H9 (cell line): ENCODE data around the gene RNF213. TPM values are rescaled to one million over a fixed set of nuclear protein-coding genes. Genes with fewer than 3 reads are reported as not detected.

Experiments
- DNase-seq: peaks from one replicate; pipeline ENCODE4 v3.0.0-alpha.2; 2017
- H2AFZ ChIP-seq: one replicate; pipeline ENCODE4 v1.6.1; 2013; ENCODE audit warnings: mild to moderate bottlenecking, low read length, control low read depth, moderate library complexity
- H2AK5ac ChIP-seq: 2 replicates; pipeline ENCODE4 v1.6.1; 2013; ENCODE audit warnings: low read length, control low read depth, mixed read lengths; ENCODE audit not compliant: insufficient read length
- H2BK120ac ChIP-seq: one replicate; pipeline ENCODE4 v1.6.1; 2013; ENCODE audit warnings: low read depth, mild to moderate bottlenecking, low read length, control low read depth, inconsistent platforms; ENCODE audit not compliant: poor library complexity, severe bottlenecking
- H2BK12ac ChIP-seq: 2 replicates; pipeline ENCODE4 v1.6.1; 2013; ENCODE audit warnings: low read length, control low read depth, mixed read lengths, low read depth; ENCODE audit not compliant: insufficient read length
- H2BK15ac ChIP-seq: 2 replicates; pipeline ENCODE4 v1.6.1; 2013; ENCODE audit warnings: low read depth, low read length, control low read depth
- H2BK20ac ChIP-seq: one replicate; pipeline ENCODE4 v1.6.1; 2013; ENCODE audit warnings: low read depth, mild to moderate bottlenecking, low read length, control low read depth, inconsistent platforms; ENCODE audit not compliant: poor library complexity, severe bottlenecking
- H2BK5ac ChIP-seq: 2 replicates; pipeline ENCODE4 v1.6.1; 2013; ENCODE audit warnings: low read length, control low read depth, mixed read lengths; ENCODE audit not compliant: insufficient read length
- H3K14ac ChIP-seq: 2 replicates; pipeline ENCODE4 v1.6.1; 2013; ENCODE audit warnings: low read length, control low read depth; ENCODE audit not compliant: insufficient read depth
- H3K18ac ChIP-seq: 2 replicates; pipeline ENCODE4 v1.6.1; 2013; ENCODE audit warnings: low read depth, mild to moderate bottlenecking, mixed read lengths, low read length, control low read depth; ENCODE audit not compliant: insufficient read length
- H3K23ac ChIP-seq: 2 replicates; pipeline ENCODE4 v1.6.1; 2013; ENCODE audit warnings: low read length, control low read depth, mixed read lengths, low read depth; ENCODE audit not compliant: insufficient read length
- H3K23me2 ChIP-seq: 2 replicates; pipeline ENCODE4 v1.6.1; 2013; ENCODE audit warnings: low read depth, mild to moderate bottlenecking, mixed read lengths, low read length, control low read depth; ENCODE audit not compliant: insufficient read length, poor library complexity, severe bottlenecking
- H3K27ac ChIP-seq: 2 replicates; pipeline ENCODE4 v1.5.1; 2013; ENCODE audit warnings: low read length, control low read depth, mixed read lengths, low read depth; ENCODE audit not compliant: insufficient read length
- H3K27me3 ChIP-seq: 2 replicates; pipeline ENCODE4 v1.6.1; 2013; ENCODE audit warnings: low read length, control low read depth, inconsistent platforms; ENCODE audit not compliant: insufficient read depth
- H3K4ac ChIP-seq: 2 replicates; pipeline ENCODE4 v1.6.1; 2013; ENCODE audit warnings: low read depth, mild to moderate bottlenecking, control low read depth, inconsistent platforms, low read length, moderate library complexity
- H3K4me1 ChIP-seq: 2 replicates; pipeline ENCODE4 v1.6.1; 2013; ENCODE audit warnings: low read length, control low read depth, inconsistent platforms; ENCODE audit not compliant: insufficient read depth
- H3K4me2 ChIP-seq: 2 replicates; pipeline ENCODE4 v1.6.1; 2013; ENCODE audit warnings: low read length, control low read depth, mixed read lengths; ENCODE audit not compliant: insufficient read length, insufficient read depth
- H3K56ac ChIP-seq: 2 replicates; pipeline ENCODE4 v1.6.1; 2013; ENCODE audit warnings: low read depth, mild to moderate bottlenecking, mixed read lengths, low read length, control low read depth; ENCODE audit not compliant: insufficient read length
- H3K79me1 ChIP-seq: 2 replicates; pipeline ENCODE4 v1.6.1; 2013; ENCODE audit warnings: low read depth, mild to moderate bottlenecking, moderate library complexity, low read length, control low read depth, inconsistent platforms; ENCODE audit not compliant: insufficient read depth, poor library complexity, severe bottlenecking
- H3K79me2 ChIP-seq: 2 replicates; pipeline ENCODE4 v1.6.1; 2013; ENCODE audit warnings: low read length, control low read depth, inconsistent platforms; ENCODE audit not compliant: insufficient read depth
- H3K9ac ChIP-seq: 2 replicates; pipeline ENCODE4 v1.6.1; 2013; ENCODE audit warnings: low read length, control low read depth, mixed read lengths; ENCODE audit not compliant: insufficient read length; ENCODE audit errors: extremely low read depth
- H3K9me3 ChIP-seq: one replicate; pipeline ENCODE4 v1.6.1; 2013; ENCODE audit warnings: low read depth, low read length, inconsistent platforms; ENCODE audit not compliant: control insufficient read depth
- H3T11ph ChIP-seq: one replicate; pipeline ENCODE4 v1.6.1; 2013; ENCODE audit warnings: mild to moderate bottlenecking, low read length, control low read depth, inconsistent platforms
- H4K20me1 ChIP-seq: one replicate; pipeline ENCODE4 v1.6.1; 2013; ENCODE audit not compliant: control insufficient read depth, insufficient read length, insufficient read depth
- H4K5ac ChIP-seq: 2 replicates; pipeline ENCODE4 v1.6.1; 2013; ENCODE audit warnings: low read depth, mild to moderate bottlenecking, mixed read lengths, low read length, control low read depth; ENCODE audit not compliant: insufficient read length
- H4K8ac ChIP-seq: replicated peaks from 2 replicates; pipeline ENCODE4 v1.6.1; 2013; ENCODE audit warnings: low read length, control low read depth, mixed read lengths, low read depth; ENCODE audit not compliant: insufficient read length
- H4K91ac ChIP-seq: 2 replicates; pipeline ENCODE4 v1.6.1; 2013; ENCODE audit warnings: low read depth, mild to moderate bottlenecking, moderate library complexity, mixed read lengths, low read length, control low read depth; ENCODE audit not compliant: insufficient read length
- H3K27ac Mint-ChIP-seq, 3 experiments: 2 replicates in 2 of 3; 3 replicates in 1 of 3; pipeline ENCODE4 v1.8.0; 2020 to 2021; ENCODE audit warnings: mixed read lengths in 3 of 3, mild to moderate bottlenecking in 1 of 3, moderate library complexity in 1 of 3
- H3K27me3 Mint-ChIP-seq: 2 replicates; pipeline ENCODE4 v1.8.0; 2021; ENCODE audit warnings: low read depth, mild to moderate bottlenecking, moderate library complexity, mixed read lengths
- H3K36me3 Mint-ChIP-seq, 3 experiments: 2 replicates in 2 of 3; 3 replicates in 1 of 3; pipeline ENCODE4 v1.8.0; 2020 to 2021; ENCODE audit warnings: low read depth in 3 of 3, mixed read lengths in 3 of 3; ENCODE audit not compliant: insufficient read depth in 1 of 3
- H3K4me1 Mint-ChIP-seq, 2 experiments: 2 replicates each; pipeline ENCODE4 v1.8.0; 2020; ENCODE audit warnings: mixed read lengths in 2 of 2
- H3K4me3 Mint-ChIP-seq, 2 experiments: 2 replicates in 1 of 2; 3 replicates in 1 of 2; pipeline ENCODE4 v1.8.0; 2020 to 2021; ENCODE audit warnings: mild to moderate bottlenecking in 2 of 2, mixed read lengths in 2 of 2, moderate library complexity in 1 of 2
- H3K9me3 Mint-ChIP-seq, 2 experiments: 2 replicates in 1 of 2; 3 replicates in 1 of 2; pipeline ENCODE4 v1.8.0; 2020; ENCODE audit warnings: mild to moderate bottlenecking in 2 of 2, mixed read lengths in 2 of 2, moderate library complexity in 1 of 2
- CTCF ChIP-seq: fragments of 200-600 bp; sonication (generic); conservative IDR thresholded peaks from 3 replicates; pipeline ENCODE4 v1.8.0; 2021; ENCODE audit warnings: antibody characterized with exemption, mild to moderate bottlenecking
- WGBS: extraction: QIAGEN DNeasy Blood & Tissue Kit; methylation state at CpG from one replicate; pipeline ENCODE4 v1.1.7; 2013; ENCODE audit warnings: missing lambda C conversion rate, low lambda C conversion rate, mixed read lengths; ENCODE audit not compliant: insufficient read length; ENCODE audit errors: extremely low coverage; 5-methylcytosine and 5-hydroxymethylcytosine counted together
- total RNA-seq: library from RNA; stranded (reverse); gene quantifications from 2 replicates; pipeline ENCODE4 v1.2.1, GENCODE V29; 2021

RNF213 gene
- total RNA-seq, 1 experiment from 2014 or later, result 34.3 TPM

DNA sequence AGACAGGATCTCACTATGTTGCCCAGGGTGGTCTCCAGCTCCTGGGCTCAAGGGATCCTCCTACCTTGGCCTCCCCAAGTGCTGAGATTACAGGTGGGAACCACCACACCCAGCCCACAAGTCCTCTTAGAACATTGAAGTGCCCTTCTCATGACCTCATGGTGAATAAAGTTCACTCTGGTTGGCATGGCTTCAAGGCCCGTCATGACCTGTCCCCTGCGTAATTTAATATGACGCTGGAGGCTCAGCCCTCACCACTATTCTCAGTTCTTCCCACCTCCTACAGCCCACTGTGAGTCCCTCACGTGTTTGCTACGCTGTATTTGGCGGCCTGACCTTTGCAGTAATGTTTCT, 156.3 kb downstream of the RNF213 start:
- no peak overlapping the region for H4K5ac ChIP-seq
- Mint-ChIP-seq H3K4me3 (peak overlapping the region; percentile 49 to 93), H3K27me3 (peaks cover 27% of the 10 kb centered on the region), H3K27ac (no peak overlapping the region), H3K4me1 (peaks cover 10 to 18% of the 10 kb centered on the region in 2 experiments), H3K36me3 (peaks cover 2 to 12% (median 12%) of the 10 kb centered on the region in 3 experiments; a peak in 3 of 7 replicates), H3K9me3 (no peaks in the 10 kb centered on the region; a peak in 1 of 5 replicates)
- H4K20me1 ChIP-seq, result no peaks in the 10 kb centered on the region
- no peaks in the 10 kb centered on the region; the same call in 1 of the 2 replicates for H3K27me3 ChIP-seq
- no peak overlapping the region for H3K14ac ChIP-seq
- no peak overlapping the region for H3K23ac ChIP-seq
- no peak overlapping the region for H2BK12ac ChIP-seq
- no peaks in the 10 kb centered on the region; the same call in 1 of the 2 replicates for H3K4me1 ChIP-seq
- H4K8ac ChIP-seq, result no peak overlapping the region
- H3K79me1 ChIP-seq, result no peaks in the 10 kb centered on the region
- no peak overlapping the region for H3K56ac ChIP-seq
- H3K4me2 ChIP-seq, result no peak overlapping the region
- H3K79me2 ChIP-seq, result no peaks in the 10 kb centered on the region
- H3K27ac ChIP-seq, result no peak overlapping the region
- no peak overlapping the region for H2AK5ac ChIP-seq
- no peak overlapping the region for H3K4ac ChIP-seq
- H3K9me3 ChIP-seq, result no peaks in the 10 kb centered on the region
- no peak overlapping the region for H2BK120ac ChIP-seq
- no peak overlapping the region for H3K18ac ChIP-seq
- TF ChIP-seq CTCF, result no peak
- no peak overlapping the region for H3K9ac ChIP-seq
- peaks cover 9% of the 10 kb centered on the region for H3K23me2 ChIP-seq
- H2BK20ac ChIP-seq, result no peak overlapping the region
- H2BK5ac ChIP-seq, result no peak overlapping the region
- no peak for DNase-seq
- no peak overlapping the region for H4K91ac ChIP-seq
- H3T11ph ChIP-seq, result no peak overlapping the region
- WGBS, result no CpG with 5 or more reads among the region's 6 CpGs
- H2BK15ac ChIP-seq, result no peak overlapping the region
- no peak overlapping the region for H2AFZ ChIP-seq
